NCI-H1048 (cell line): ENCODE measurements around the gene AMD1.

ENCODE experiments used
- DNase-seq: peaks from one replicate; lab custom pipeline; 2025; lab: John Stamatoyannopoulos, UW

The AMD1 gene

GRCh38 chr6:110939429-110940200 is 65.0 kb downstream of the AMD1 start:
- DNase-seq: no peak

- no peak for DNase-seq
These were observed 70.1 kb downstream of the AMD1 start for GRCh38 chr6:110944681-110945151.
